ENCODE measurements around the gene CLK2. TPM values are rescaled to one million over a fixed set of nuclear protein-coding genes. Genes with fewer than 3 reads are reported as not detected.

The CLK2 gene
- total and polyA plus RNA-seq, 2 experiments from 2014 or later, result 27.2 to 54.6 TPM

- no peak for TF ChIP-seq JUNB (IDR thresholded peaks at IDR 0.05; ENCODE audit: unreplicated experiment)
- TF ChIP-seq EZH2 (IDR thresholded peaks at IDR 0.05; ENCODE audit: low read depth, unreplicated experiment), result no peak
- no peak for TF ChIP-seq EZH2phosphoT487 (IDR thresholded peaks at IDR 0.05; ENCODE audit: unreplicated experiment)
- TF ChIP-seq CTCF (conservative IDR thresholded peaks at IDR 0.05; ENCODE audit: low read depth in 2 of 2), result no peak
- no peak for TF ChIP-seq REST (IDR thresholded peaks at IDR 0.05; ENCODE audit: unreplicated experiment)
- no peak for TF ChIP-seq ZNF331 (CRISPR knock-in tag; IDR thresholded peaks at IDR 0.05; ENCODE audit: low read depth)
- Histone ChIP-seq H3K4me3 (no peak overlapping the region), H3K4me1 (ENCODE audit: insufficient read depth) (no peaks in the 10 kb centered on the region), H3K9me2 (ENCODE audit: insufficient read depth) (no peaks in the 10 kb centered on the region), H4K20me1 (replicated peaks; ENCODE audit: insufficient read depth) (no peaks in the 10 kb centered on the region; the same call in 1 of the 2 replicates), H3K4me2 (no peak overlapping the region), H3F3A (replicated peaks; ENCODE audit: low read depth) (no peaks in the 10 kb centered on the region), H3K36me3 (ENCODE audit: insufficient read depth) (no peaks in the 10 kb centered on the region), H3K27me3 (ENCODE audit: insufficient read depth) (no peaks in the 10 kb centered on the region), H2AFZ (no peak overlapping the region), H3K27ac (ENCODE audit: low read depth) (no peak overlapping the region), H3K79me2 (replicated peaks; ENCODE audit: insufficient read depth) (no peaks in the 10 kb centered on the region)
- DNase-seq (ENCODE audit: low spot score) (no peak), ATAC-seq (no peak)
- Mint-ChIP-seq H3K4me1 (no peaks in the 10 kb centered on the region; the same call in 1 of the 3 replicates), H3K9me3 (no peaks in the 10 kb centered on the region), H3K36me3 (ENCODE audit: low read depth) (peaks cover 3% of the 10 kb centered on the region; the same call in 1 of the 3 replicates), H3K27me3 (ENCODE audit: insufficient read depth, low read depth, poor library complexity) (peaks cover 7% of the 10 kb centered on the region), H3K27ac (no peak overlapping the region), H3K4me3 (no peak overlapping the region)
Observed at GRCh38 chr1:155285631-155286044, 12.3 kb upstream of the CLK2 start.

- H3F3A ChIP-seq (replicated peaks; ENCODE audit: low read depth), result no peaks in the 10 kb centered on the region
- TF ChIP-seq EZH2 (IDR thresholded peaks at IDR 0.05; ENCODE audit: low read depth, unreplicated experiment) (no peak), STAT1 (IDR thresholded peaks at IDR 0.05; ENCODE audit: unreplicated experiment) (no peak), NANOG (IDR thresholded peaks at IDR 0.05; ENCODE audit: borderline replicate concordance) (no peak), ZNF462 (CRISPR knock-in tag; IDR thresholded peaks at IDR 0.05) (no peak)
- no peaks in the 10 kb centered on the region for H3K36me3 ChIP-seq (ENCODE audit: insufficient read depth)
- H3K4me1 ChIP-seq (ENCODE audit: insufficient read depth), result no peaks in the 10 kb centered on the region
- no peaks in the 10 kb centered on the region for H3K9me2 ChIP-seq (ENCODE audit: insufficient read depth)
- no peak overlapping the region for H3K4me2 ChIP-seq
- H3K27me3 ChIP-seq (ENCODE audit: insufficient read depth), result no peaks in the 10 kb centered on the region
- no peak overlapping the region for H3K4me3 Mint-ChIP-seq
- H3K9me3 Mint-ChIP-seq, result no peaks in the 10 kb centered on the region
- no peak overlapping the region for H2AFZ ChIP-seq
- no peak overlapping the region for H3K27ac Mint-ChIP-seq
- ATAC-seq (no peak), DNase-seq (ENCODE audit: low spot score) (no peak)
- no peaks in the 10 kb centered on the region; the same call in 1 of the 3 replicates for H3K4me1 Mint-ChIP-seq
- H3K27me3 Mint-ChIP-seq (ENCODE audit: insufficient read depth, low read depth, poor library complexity), result peaks cover 7% of the 10 kb centered on the region
- H4K20me1 ChIP-seq (replicated peaks; ENCODE audit: insufficient read depth), result no peaks in the 10 kb centered on the region; the same call in 1 of the 2 replicates
- H3K27ac ChIP-seq (ENCODE audit: low read depth), result no peak overlapping the region
- H3K4me3 ChIP-seq, result no peak overlapping the region
- no peaks in the 10 kb centered on the region for H3K79me2 ChIP-seq (replicated peaks; ENCODE audit: insufficient read depth)
- H3K36me3 Mint-ChIP-seq (ENCODE audit: low read depth), result peaks cover 3% of the 10 kb centered on the region; the same call in 1 of the 3 replicates
Observed at GRCh38 chr1:155285063-155285462, 11.8 kb upstream of the CLK2 start.
